WTC11 (cell line): Measurements from ENCODE around the gene LMCD1. TPM values are rescaled to one million over a fixed set of nuclear protein-coding genes. Genes with fewer than 3 reads are reported as not detected.

ENCODE experiments used
- ATAC-seq: fragments of 200-7000 bp; cut with Tn5 transposase; 2 replicates; pipeline ENCODE4 v1.10.0; 2021; ENCODE audit warnings: mild to moderate bottlenecking, moderate library complexity
- CTCF ChIA-PET: fragments of 300-600 bp; sonication (Branson Sonifier 250); formaldehyde crosslinking; loops from one replicate; lab custom pipeline; 2021; ENCODE audit warnings: antibody characterized with exemption; lab: Charles Lee
- POLR2A ChIA-PET: fragments of 350-600 bp; sonication (Branson Sonifier 250); formaldehyde crosslinking; loops from one replicate; lab custom pipeline; 2021; ENCODE audit warnings: antibody characterized with exemption; lab: Charles Lee
- DNase-seq: peaks from one replicate; pipeline ENCODE4 v3.0.0; 2021; ENCODE audit warnings: low spot score
- H3K27ac Mint-ChIP-seq: 2 replicates; pipeline ENCODE4 v1.8.0; 2021; ENCODE audit warnings: mixed read lengths
- H3K27me3 Mint-ChIP-seq: 2 replicates; pipeline ENCODE4 v1.8.0; 2021; ENCODE audit warnings: low read depth, mild to moderate bottlenecking, moderate library complexity, mixed read lengths
- H3K36me3 Mint-ChIP-seq: 2 replicates; pipeline ENCODE4 v1.8.0; 2021; ENCODE audit warnings: mixed read lengths
- H3K4me1 Mint-ChIP-seq: 2 replicates; pipeline ENCODE4 v1.8.0; 2022; ENCODE audit warnings: mixed read lengths
- H3K4me3 Mint-ChIP-seq: 2 replicates; pipeline ENCODE4 v1.8.0; 2021; ENCODE audit warnings: mild to moderate bottlenecking, moderate library complexity, mixed read lengths
- H3K9me3 Mint-ChIP-seq: 2 replicates; pipeline ENCODE4 v1.8.0; 2021; ENCODE audit warnings: mixed read lengths
- ATF1 ChIP-seq: sonication (generic); formaldehyde crosslinking; IDR thresholded peaks from 2 replicates; pipeline ENCODE4 v1.8.1; 2023; ENCODE audit warnings: mild to moderate bottlenecking, moderate library complexity, missing genetic modification reagents
- ATF3 ChIP-seq: sonication (generic); formaldehyde crosslinking; conservative IDR thresholded peaks from 2 replicates; pipeline ENCODE4 v1.8.1; 2022; ENCODE audit warnings: mild to moderate bottlenecking, missing genetic modification reagents
- CDX4 ChIP-seq: fragments of 250-450 bp; sonication (Bioruptor Pico); IDR thresholded peaks from 2 replicates; pipeline ENCODE4 v1.9.0; 2021; ENCODE audit warnings: moderate library complexity, mild to moderate bottlenecking, inconsistent platforms, borderline replicate concordance
- E2F5 ChIP-seq: sonication (generic); formaldehyde crosslinking; IDR thresholded peaks from 2 replicates; pipeline ENCODE4 v1.8.1; 2022; ENCODE audit warnings: mild to moderate bottlenecking, moderate library complexity, missing genetic modification reagents
- EMX1 ChIP-seq: fragments of 250-450 bp; sonication (Bioruptor Pico); IDR thresholded peaks from 2 replicates; pipeline ENCODE4 v1.8.0; 2021; ENCODE audit warnings: mild to moderate bottlenecking
- GRHL2 ChIP-seq: fragments of 250-450 bp; sonication (Bioruptor Pico); IDR thresholded peaks from 2 replicates; pipeline ENCODE4 v1.8.0; 2022; ENCODE audit warnings: mild to moderate bottlenecking, moderate library complexity; ENCODE audit not compliant: insufficient replicate concordance, severe bottlenecking
- NR1H2 ChIP-seq: sonication (generic); formaldehyde crosslinking; IDR thresholded peaks from 2 replicates; pipeline ENCODE4 v1.9.0; 2021; ENCODE audit warnings: mild to moderate bottlenecking, moderate library complexity, missing genetic modification reagents
- SMAD3 ChIP-seq: sonication (generic); formaldehyde crosslinking; IDR thresholded peaks from 2 replicates; pipeline ENCODE4 v1.8.0; 2022; ENCODE audit warnings: missing genetic modification reagents, mild to moderate bottlenecking, borderline replicate concordance
- TEAD4 ChIP-seq: sonication (generic); formaldehyde crosslinking; IDR thresholded peaks from 2 replicates; pipeline ENCODE4 v1.8.0; 2022; ENCODE audit warnings: mild to moderate bottlenecking, missing genetic modification reagents
- ZBTB21 ChIP-seq: sonication (generic); formaldehyde crosslinking; IDR thresholded peaks from 2 replicates; pipeline ENCODE4 v1.8.1; 2023; ENCODE audit warnings: mild to moderate bottlenecking, missing genetic modification reagents, borderline replicate concordance
- ZBTB43 ChIP-seq: sonication (generic); formaldehyde crosslinking; IDR thresholded peaks from 2 replicates; pipeline ENCODE4 v1.8.1; 2023; ENCODE audit warnings: mild to moderate bottlenecking, missing genetic modification reagents
- ZNF416 ChIP-seq: fragments of 250-450 bp; sonication (Bioruptor Pico); IDR thresholded peaks from 2 replicates; pipeline ENCODE4 v1.9.0; 2021; ENCODE audit warnings: mild to moderate bottlenecking, inconsistent platforms
- ZNF671 ChIP-seq: fragments of 250-450 bp; sonication (Bioruptor Pico); IDR thresholded peaks from 2 replicates; pipeline ENCODE4 v1.8.0; 2021; ENCODE audit warnings: mild to moderate bottlenecking
- total RNA-seq: library from RNA; stranded (reverse); gene quantifications from 3 replicates; pipeline ENCODE4 v1.2.3, GENCODE V29; 2021
- TF ChIP-seq, protein P1 (sequence below): fragments of 250-450 bp; sonication (Bioruptor Pico); IDR thresholded peaks from 2 replicates; pipeline ENCODE4 v1.9.0; 2021; ENCODE audit warnings: mild to moderate bottlenecking
- TF ChIP-seq, protein P2 (sequence below): fragments of 250-450 bp; sonication (Bioruptor Pico); IDR thresholded peaks from 2 replicates; pipeline ENCODE4 v2.1.2; 2022; ENCODE audit warnings: mild to moderate bottlenecking, moderate library complexity
- TF ChIP-seq, protein P3 (sequence below): fragments of 250-450 bp; sonication (Bioruptor Pico); IDR thresholded peaks from 2 replicates; pipeline ENCODE4 v1.9.0; 2021; ENCODE audit warnings: mild to moderate bottlenecking
- TF ChIP-seq, protein P4 (sequence below): fragments of 250-450 bp; sonication (Bioruptor Pico); IDR thresholded peaks from 2 replicates; pipeline ENCODE4 v1.9.0; 2021; ENCODE audit warnings: mild to moderate bottlenecking, borderline replicate concordance

The LMCD1 gene
- total RNA-seq, 1 experiment from 2014 or later: 12.5 TPM

DNA sequence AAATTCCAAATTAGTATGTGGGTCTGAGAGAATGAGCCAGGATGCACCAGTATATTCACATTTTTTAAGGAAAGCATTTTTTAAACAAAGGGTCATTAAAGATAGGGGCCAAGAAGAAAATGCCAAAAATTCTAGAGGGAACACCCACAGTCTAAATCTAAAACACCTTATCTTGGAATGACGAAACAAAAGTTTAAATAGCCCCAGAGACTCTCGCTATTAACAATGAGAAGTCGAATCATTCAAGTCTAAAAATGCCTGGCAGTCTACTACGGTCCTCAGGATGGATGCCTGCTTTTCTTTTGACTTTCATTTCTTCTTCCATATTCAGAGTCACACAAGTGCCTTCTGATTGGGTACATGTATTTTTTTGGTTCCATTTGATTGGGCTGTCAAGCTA, 76.7 kb downstream of the LMCD1 start (continued):
- TF ChIP-seq, protein P1, sequence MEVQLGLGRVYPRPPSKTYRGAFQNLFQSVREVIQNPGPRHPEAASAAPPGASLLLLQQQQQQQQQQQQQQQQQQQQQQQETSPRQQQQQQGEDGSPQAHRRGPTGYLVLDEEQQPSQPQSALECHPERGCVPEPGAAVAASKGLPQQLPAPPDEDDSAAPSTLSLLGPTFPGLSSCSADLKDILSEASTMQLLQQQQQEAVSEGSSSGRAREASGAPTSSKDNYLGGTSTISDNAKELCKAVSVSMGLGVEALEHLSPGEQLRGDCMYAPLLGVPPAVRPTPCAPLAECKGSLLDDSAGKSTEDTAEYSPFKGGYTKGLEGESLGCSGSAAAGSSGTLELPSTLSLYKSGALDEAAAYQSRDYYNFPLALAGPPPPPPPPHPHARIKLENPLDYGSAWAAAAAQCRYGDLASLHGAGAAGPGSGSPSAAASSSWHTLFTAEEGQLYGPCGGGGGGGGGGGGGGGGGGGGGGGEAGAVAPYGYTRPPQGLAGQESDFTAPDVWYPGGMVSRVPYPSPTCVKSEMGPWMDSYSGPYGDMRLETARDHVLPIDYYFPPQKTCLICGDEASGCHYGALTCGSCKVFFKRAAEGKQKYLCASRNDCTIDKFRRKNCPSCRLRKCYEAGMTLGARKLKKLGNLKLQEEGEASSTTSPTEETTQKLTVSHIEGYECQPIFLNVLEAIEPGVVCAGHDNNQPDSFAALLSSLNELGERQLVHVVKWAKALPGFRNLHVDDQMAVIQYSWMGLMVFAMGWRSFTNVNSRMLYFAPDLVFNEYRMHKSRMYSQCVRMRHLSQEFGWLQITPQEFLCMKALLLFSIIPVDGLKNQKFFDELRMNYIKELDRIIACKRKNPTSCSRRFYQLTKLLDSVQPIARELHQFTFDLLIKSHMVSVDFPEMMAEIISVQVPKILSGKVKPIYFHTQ (CRISPR knock-in tag): no peak
- TF ChIP-seq TEAD4 (CRISPR knock-in tag): no peak
- TF ChIP-seq ATF3 (CRISPR knock-in tag): no peak
- no peak for TF ChIP-seq EMX1 (CRISPR knock-in tag)
- TF ChIP-seq, protein P2, sequence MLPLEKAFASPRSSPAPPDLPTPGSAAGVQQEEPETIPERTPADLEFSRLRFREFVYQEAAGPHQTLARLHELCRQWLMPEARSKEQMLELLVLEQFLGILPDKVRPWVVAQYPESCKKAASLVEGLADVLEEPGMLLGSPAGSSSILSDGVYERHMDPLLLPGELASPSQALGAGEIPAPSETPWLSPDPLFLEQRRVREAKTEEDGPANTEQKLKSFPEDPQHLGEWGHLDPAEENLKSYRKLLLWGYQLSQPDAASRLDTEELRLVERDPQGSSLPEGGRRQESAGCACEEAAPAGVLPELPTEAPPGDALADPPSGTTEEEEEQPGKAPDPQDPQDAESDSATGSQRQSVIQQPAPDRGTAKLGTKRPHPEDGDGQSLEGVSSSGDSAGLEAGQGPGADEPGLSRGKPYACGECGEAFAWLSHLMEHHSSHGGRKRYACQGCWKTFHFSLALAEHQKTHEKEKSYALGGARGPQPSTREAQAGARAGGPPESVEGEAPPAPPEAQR (CRISPR knock-in tag): no peak
- TF ChIP-seq E2F5 (CRISPR knock-in tag): no peak
- TF ChIP-seq NR1H2: no peak
- TF ChIP-seq SMAD3 (CRISPR knock-in tag): no peak
- no peak for TF ChIP-seq ATF1 (CRISPR knock-in tag)
- TF ChIP-seq GRHL2 (CRISPR knock-in tag): no peak
- TF ChIP-seq, all 79 proteins: peak for 0

GRCh38 chr3:8579096-8579495, 77.5 kb downstream of the LMCD1 start:
- ChIA-PET CTCF (no interaction called here), POLR2A (no interaction called here)
- Mint-ChIP-seq H3K9me3 (no peaks in the 10 kb centered on the region), H3K4me1 (peaks cover 6% of the 10 kb centered on the region), H3K4me3 (no peak overlapping the region), H3K36me3 (no peaks in the 10 kb centered on the region), H3K27me3 (no peaks in the 10 kb centered on the region), H3K27ac (no peak overlapping the region)
- no peak for ATAC-seq
- no peak for DNase-seq
- no peak for TF ChIP-seq ZNF671 (CRISPR knock-in tag)
- no peak for TF ChIP-seq ZNF416 (CRISPR knock-in tag)
- no peak for TF ChIP-seq ZBTB43 (CRISPR knock-in tag)
- TF ChIP-seq, protein P3, sequence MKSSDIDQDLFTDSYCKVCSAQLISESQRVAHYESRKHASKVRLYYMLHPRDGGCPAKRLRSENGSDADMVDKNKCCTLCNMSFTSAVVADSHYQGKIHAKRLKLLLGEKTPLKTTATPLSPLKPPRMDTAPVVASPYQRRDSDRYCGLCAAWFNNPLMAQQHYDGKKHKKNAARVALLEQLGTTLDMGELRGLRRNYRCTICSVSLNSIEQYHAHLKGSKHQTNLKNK: no peak
- TF ChIP-seq, protein P4, sequence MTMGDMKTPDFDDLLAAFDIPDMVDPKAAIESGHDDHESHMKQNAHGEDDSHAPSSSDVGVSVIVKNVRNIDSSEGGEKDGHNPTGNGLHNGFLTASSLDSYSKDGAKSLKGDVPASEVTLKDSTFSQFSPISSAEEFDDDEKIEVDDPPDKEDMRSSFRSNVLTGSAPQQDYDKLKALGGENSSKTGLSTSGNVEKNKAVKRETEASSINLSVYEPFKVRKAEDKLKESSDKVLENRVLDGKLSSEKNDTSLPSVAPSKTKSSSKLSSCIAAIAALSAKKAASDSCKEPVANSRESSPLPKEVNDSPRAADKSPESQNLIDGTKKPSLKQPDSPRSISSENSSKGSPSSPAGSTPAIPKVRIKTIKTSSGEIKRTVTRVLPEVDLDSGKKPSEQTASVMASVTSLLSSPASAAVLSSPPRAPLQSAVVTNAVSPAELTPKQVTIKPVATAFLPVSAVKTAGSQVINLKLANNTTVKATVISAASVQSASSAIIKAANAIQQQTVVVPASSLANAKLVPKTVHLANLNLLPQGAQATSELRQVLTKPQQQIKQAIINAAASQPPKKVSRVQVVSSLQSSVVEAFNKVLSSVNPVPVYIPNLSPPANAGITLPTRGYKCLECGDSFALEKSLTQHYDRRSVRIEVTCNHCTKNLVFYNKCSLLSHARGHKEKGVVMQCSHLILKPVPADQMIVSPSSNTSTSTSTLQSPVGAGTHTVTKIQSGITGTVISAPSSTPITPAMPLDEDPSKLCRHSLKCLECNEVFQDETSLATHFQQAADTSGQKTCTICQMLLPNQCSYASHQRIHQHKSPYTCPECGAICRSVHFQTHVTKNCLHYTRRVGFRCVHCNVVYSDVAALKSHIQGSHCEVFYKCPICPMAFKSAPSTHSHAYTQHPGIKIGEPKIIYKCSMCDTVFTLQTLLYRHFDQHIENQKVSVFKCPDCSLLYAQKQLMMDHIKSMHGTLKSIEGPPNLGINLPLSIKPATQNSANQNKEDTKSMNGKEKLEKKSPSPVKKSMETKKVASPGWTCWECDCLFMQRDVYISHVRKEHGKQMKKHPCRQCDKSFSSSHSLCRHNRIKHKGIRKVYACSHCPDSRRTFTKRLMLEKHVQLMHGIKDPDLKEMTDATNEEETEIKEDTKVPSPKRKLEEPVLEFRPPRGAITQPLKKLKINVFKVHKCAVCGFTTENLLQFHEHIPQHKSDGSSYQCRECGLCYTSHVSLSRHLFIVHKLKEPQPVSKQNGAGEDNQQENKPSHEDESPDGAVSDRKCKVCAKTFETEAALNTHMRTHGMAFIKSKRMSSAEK (CRISPR knock-in tag): no peak
- no peak for TF ChIP-seq ZBTB21 (CRISPR knock-in tag)
- TF ChIP-seq CDX4 (CRISPR knock-in tag): no peak
